Measurements from ENCODE around the gene CYP3A4. TPM values are rescaled to one million over a fixed set of nuclear protein-coding genes. Genes with fewer than 3 reads are reported as not detected.
"Not testable (repeated sequence)": the region's sequence is repeated elsewhere in the genome, so short reads cannot be mapped to it uniquely, and the experiment has no call there.

Gene CYP3A4
- total RNA-seq, 1 donor from 2014 or later, result not detected

DNA sequence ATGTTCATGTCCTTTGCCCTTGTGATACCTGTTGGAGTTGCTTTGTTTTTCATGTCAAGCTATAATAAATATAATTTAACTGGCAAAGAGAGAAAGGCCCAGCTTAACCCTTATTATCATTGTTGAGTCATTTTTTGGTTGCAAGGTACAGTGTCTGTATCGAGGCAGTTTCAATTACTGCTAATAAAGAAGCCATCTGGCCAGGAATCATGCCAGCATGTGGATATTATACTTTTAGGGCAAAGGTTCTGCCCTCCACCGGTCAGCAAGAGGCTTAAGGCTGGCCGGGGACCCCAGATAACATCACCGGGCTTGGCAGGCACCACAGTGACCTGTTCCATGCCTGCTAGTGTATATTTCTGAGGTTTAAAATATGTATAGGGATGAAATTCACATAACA is 9.0 kb upstream of the CYP3A4 start:
- DNase-seq (ENCODE audit: low read depth, low spot score), result no peak

DNA sequence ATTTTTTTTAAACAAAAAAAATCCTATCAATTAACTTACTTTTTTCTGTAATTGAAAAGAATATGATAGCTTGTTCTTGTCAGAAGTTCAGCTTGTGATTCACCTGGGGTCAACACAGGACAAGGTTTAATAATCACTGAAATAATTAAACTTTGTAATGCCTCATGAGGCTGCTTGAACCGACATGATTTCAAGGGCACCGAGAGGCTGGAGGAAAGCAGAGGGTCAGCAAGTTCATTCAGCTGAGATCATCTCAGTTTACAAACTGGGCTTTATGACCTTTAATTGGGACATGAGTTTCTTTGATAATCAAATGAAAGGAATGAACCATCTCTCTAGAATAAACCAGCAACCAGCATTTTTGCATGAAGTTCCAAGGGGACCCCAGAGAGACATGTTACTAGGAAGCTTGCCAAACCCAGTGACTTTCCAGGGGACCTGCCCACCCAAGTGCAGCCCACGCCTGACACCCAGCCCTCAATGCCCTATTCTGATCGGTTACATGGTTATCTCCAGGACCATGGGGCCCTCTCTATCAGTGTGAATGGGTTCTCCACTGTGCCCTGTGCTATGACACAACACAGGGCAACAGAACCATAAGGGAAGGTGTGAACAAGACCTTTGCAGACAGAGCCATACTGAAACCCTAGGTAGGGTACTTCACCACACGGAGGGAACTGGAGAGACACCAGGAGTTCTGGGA is 7.8 kb upstream of the CYP3A4 start:
- DNase-seq (ENCODE audit: low read depth, low spot score), result no peak

DNA sequence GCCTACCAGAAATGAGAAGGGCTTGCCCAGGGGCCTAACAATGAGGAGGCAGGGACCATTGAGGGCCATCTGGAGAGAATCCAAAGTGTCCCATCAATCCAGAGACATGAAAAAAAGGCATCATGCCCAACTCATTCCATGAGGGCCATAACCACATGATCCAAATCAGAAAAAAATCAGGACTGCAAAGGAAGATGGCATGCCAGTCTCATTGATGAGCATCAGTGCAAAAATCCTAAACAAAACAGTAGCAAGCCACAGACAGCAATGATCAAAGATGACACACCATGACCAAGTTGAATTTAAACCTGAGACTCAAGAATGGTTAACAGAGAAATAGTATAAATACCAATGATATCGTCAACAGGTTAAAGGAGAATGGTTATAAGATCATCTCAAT is 7.0 kb upstream of the CYP3A4 start:
- no peak for DNase-seq (ENCODE audit: low read depth, low spot score)

DNA sequence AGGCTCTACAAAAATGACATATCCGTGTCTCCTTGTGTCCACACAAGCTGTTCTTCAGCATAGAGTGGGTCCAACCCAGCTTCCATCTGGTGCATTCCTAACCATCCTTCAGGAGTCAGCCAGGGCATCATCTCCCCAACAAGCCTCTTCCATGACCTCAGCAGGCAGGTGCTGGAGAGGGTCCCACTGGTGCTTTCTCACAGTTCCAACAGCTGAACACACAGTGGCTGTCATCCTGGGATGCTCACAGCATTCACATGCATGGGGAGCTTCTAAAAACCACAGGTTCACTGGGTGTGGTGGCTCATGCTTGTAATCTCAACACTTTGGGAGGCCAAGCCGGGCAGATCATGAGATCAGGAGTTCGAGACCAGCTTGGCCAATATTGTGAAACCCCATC is 6.4 kb upstream of the CYP3A4 start:
- no peak for DNase-seq (ENCODE audit: low read depth, low spot score)

DNA sequence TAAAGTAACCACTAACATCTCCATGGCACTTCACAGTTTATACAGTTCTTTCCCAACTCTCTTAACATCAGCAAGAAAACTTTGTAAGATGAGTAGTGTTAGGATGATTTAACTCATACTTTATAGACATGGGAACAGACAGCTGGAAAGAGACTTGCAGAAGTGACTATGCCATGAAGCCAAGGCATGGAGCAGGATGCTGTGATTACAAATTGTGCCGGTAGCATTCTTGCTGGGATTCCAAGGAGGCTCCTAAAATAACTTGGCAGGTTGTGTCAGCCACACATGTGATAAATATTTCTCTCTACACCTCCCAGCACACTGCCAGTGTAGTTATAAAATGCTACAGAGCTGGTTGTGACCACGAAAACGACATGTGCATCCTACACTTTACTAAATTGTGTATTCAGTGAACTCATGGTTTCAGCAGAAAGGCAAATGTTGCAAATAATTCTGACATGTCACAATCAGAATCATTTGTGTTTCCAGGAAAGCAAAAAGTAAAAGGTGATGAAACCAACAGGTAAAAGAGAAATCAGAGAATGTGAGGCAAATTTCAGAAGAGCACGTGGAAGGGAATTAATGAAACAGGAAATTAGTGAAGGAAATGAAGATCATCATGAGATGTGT is 5.6 kb upstream of the CYP3A4 start:
- no peak for DNase-seq (ENCODE audit: low read depth, low spot score)

DNA sequence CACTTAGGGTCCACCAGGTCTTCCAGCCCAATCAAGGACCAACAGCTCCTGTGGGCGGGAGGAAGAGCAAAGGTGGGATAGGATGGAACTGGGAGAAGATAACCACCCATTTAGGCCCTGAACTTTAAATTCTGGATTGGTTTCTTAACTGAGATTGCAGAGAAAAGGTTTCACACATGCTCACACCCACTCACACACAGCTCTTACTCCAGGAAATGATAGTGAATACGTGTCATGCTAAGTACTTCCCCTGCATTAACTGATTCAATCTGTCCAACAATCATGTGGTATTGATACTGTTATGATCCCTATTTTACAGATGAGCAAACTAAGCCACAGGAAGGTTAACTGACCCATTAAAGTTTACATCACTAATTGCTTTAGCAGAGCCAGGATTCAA is 4.6 kb upstream of the CYP3A4 start:
- no peak for DNase-seq (ENCODE audit: low read depth, low spot score)

DNA sequence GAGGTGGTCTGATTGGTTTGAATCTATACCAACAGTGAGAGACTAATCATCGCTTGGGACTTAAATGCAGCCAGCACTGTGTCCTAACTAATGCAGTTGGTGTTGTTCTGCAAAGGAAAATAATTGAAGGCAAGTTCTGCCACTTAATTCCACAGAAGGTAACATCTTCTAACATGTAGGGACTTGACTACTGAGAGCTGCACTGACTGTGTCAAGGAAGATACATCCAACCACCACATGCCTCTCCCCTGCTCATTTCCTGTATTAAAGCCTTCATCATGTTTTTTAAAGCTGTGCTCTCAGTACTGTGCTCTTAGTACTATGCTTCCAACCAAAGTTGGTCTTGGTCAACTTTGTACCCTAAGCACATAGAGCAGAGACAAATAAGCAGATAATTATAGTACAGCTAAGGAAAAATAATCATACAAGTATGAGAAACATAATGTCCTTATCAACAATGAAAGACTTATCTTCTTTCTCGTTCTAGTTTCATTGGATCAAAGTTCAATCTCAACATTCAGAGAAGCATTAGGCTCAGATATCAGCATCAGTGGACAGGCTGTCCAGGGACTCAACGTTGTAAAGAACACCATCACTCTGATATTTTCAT is 2.8 kb upstream of the CYP3A4 start:
- DNase-seq (ENCODE audit: low read depth, low spot score), result no peak

DNA sequence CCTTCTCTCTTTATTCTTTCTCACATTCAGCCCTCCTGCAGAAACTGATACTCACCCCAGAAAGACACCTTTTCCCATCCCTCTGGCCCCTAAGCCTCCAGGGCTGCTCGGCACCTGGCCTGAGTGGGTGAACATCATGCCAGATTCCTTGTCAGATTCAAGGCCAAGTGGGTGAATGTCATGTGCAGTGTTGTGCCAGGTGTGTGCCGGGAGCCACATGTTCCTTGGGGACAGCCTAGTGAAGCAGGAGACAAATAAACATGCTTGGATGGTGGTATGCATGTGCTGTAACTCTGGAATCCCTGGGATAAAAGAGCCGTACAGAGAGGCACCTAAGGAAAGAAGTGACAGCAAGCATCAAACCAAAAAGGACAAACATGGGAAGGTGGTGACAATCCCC is 1.7 kb upstream of the CYP3A4 start:
- DNase-seq (ENCODE audit: low read depth, low spot score), result not testable (repeated sequence)

DNA sequence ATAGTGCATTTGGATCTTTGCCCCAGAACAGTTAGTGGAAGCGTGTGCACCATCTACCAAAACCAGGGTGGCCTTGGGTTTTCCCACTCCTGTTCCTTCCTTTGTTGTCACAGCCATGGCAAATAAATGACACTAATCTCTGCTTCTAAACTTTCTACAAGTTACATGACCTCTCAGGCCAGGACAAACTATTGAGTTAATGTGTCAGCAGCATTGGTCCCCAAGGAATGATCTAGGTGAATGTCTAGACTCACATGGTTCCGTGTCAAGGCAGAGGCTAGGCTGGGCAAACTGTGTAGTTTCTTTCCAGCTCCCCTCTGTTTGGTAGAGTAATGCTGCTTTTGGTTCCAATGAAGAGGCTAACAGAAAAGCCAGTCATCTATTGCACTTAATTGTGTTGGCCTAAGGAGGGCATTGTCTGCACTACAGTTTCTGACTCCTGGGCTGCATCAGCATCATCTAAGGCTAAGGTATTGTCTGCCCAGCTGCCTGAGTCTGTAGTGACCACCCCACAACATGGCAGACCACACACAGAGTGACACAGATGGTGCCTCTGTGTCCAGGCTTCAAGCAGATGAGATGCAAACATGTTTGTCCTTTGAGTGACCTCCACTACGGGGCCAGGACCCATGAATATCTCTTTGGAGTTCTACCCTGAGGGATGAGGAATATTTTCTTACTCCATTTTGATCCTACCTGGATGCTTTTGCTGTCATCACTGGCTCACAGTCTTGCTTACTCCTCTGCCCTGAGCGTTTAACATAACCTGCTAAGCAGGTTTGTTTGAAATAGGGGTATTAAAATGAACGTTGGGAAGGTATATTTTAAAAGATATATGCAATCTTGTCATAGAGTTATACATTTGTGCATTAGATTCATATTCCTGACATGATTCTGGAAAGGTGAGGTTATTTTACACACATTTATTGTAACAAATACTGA is 1.7 kb downstream of the CYP3A4 start:
- no peak for DNase-seq (ENCODE audit: low read depth, low spot score)

DNA sequence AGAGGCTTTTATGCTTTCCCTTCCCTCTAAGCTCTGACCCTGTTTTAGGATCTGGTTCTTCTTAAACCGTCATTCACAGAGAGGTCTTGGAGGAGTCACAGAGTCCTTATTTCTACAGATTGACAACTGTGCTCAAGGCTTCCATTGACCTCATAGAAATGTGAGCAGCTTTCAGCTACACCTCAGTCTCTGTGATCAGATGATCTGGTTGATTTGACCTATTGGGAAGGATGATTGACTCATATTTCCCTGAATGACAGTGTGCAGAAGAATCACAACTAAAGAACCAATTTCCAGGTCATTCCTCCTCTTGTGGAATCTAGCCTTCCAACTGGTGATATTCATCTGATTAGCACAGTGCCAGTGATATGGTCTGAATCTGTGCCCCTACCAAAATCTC is 3.4 kb downstream of the CYP3A4 start:
- no peak for DNase-seq (ENCODE audit: low read depth, low spot score)

DNA sequence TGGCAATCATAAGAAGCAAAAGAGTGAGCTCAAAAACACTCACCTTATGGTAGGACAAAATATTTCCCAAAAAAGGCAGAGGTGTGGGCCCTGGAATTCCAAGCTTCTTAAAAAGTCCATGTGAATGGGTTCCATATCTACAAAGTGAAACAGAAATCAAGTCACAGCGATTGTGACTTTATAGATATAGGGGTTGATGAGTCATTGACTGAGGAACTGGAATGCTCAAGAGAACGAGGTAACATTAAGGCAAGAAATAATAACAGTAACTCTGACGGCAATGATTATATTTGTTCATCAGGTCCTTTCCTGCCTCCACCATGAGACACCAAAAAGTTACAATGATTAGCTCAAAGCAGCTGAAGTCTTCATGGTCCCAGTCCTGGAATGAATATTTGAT is 4.0 kb downstream of the CYP3A4 start:
- no peak for DNase-seq (ENCODE audit: low read depth, low spot score)

DNA sequence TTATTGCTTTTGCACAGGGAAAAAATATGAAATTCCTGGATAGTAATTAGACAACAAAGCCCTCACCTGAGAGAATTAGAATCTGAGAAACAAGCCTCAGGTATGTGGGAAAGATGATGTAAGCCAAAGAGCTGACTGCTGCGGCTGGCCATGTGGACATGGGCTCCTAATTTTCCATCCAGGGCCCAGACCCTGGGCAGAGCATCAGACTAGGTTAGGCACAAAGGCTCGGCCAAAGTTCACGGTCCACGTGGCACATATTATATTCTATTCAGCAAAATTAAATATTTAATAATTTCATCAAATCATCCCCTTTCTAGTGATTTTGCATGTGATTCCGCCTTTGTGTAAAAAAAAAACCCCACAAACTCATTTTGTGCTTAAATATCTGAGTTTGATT is 5.1 kb downstream of the CYP3A4 start:
- DNase-seq (ENCODE audit: low read depth, low spot score), result no peak

DNA sequence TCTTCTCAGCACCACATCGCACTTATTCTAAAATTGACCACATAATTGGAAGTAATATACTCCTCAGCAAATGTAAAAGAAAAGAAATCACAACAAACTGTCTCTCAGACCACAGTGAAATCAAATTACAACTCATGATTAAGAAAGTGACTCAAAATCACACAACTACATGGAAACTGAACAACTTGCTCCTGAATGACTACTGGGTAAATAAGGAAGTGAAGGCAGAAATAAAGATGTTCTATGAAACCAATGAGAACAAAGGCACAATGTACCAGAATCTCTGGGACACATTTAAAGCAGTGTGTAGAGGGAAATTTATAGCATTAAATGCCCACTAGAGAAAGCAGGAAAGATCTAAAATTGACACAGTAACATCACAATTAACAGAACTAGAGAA is 10.6 kb downstream of the CYP3A4 start:
- not testable (repeated sequence) for DNase-seq (ENCODE audit: low read depth, low spot score)

DNA sequence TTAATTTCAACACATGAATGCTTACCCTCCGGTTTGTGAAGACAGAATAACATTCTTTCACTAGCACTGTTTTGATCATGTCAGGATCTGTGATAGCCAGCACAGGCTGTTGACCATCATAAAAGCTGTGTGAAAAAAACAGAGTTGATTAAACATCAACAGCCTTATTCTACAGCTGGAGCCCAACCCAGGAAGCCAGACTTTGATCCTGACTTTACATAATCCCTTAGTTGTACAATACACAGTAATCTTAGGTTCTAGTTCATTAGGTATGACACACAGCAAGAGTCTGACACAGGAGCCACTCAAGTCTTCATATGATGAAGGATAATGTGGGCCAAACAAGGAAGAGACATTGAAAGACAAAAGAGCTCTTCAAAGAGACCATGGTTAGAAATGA is 11.4 kb downstream of the CYP3A4 start:
- DNase-seq (ENCODE audit: low read depth, low spot score), result no peak

DNA sequence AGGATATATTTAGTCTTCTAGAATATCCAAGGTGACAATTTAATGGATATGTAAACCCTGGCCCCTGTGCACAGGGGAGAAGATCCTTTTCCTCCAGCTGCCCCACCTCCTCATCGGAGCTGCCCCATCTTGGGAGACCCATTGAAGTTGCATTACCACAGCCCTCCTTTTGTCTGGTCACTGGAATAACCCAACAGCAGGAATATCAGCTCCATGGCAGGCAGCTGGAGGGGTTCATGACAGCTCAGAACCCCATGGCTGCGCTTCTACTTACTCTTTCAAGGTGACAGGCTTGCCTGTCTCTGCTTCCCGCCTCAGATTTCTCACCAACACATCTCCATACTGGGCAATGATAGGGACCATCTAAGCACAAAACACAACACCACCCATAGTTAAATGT is 14.5 kb downstream of the CYP3A4 start:
- not testable (repeated sequence) for DNase-seq (ENCODE audit: low read depth, low spot score)

DNA sequence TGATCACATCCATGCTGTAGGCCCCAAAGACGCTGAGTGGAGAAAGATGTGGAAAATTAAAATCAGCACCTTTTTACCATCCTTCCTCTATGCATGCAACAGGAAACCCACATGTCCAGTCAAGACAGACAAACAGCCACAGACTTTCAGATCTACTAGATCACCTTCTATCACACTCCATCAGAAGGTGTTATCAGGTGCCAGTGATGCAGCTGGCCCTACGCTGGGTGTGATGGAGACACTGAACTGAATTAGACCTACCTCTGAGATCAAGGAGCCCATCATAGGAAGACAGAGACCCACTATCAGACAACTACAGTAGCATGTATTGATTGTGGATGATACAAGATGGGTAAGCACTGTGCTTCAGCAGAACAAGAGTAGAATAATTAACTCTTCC is 15.5 kb downstream of the CYP3A4 start:
- no peak for DNase-seq (ENCODE audit: low read depth, low spot score)

DNA sequence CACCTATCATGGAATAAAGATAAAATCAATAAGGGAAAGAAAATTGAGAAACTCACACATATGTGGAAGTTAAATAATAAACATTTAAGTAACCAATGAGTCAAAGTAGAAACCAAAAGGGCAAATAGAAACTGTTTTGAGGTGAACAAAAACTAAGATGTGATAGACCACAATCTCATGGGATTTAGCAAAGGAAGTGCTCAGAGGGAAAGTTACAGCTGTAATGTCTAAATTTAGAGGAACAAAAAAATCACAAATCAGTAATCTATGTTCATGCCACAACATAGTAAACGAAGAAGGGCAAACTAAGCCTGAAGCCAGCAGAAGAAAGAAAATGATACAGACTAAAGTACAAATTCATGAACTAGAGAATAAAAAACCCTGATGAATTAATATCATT is 16.3 kb downstream of the CYP3A4 start:
- no peak for DNase-seq (ENCODE audit: low read depth, low spot score)

DNA sequence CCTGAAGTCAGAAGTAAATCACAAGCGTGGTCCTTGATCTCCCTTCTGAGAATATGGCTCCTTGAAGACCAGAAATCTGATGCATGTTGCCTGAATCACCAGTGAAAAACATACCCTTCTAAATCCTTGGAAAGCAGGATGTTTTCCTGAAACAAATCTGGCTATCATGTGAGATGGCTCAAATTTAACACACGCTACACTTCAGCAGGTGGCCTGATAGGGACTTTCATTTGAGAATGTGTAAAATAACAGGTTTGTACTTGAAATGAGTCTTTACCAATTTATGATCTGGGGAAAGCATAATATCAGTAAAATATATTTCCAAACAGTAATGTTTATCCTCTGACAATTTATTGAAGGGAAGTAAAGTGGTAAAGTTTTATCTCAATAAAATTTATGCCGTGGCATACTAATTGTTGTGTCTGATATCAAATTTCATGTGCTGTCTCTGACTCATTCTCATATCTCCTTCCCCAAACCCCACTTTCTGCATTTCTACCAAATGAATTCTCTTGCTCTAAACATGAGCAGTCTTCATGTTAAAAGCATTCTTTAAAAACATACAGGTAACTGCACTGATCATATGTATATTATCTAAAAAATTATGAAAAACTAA is 17.4 kb downstream of the CYP3A4 start:
- no peak for DNase-seq (ENCODE audit: low read depth, low spot score)

DNA sequence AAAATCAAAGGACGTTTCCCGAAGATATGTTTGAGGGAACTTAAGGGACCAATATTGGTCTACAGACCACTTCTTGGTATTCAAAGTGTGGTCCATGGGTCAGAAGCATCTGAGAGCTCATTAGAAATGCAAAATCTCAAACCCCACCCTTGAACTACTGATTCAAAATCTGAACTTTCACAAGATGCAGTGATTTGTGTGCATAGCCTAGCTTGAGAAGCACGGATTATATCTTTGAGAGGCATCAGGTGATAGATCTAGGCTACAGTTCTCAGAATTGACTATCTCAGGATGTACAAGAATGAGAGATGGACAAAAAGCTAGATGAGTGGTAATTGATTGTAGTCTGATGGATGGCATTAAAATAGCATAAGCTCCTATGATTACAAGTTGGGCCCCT is 19.5 kb downstream of the CYP3A4 start:
- no peak for DNase-seq (ENCODE audit: low read depth, low spot score)

DNA sequence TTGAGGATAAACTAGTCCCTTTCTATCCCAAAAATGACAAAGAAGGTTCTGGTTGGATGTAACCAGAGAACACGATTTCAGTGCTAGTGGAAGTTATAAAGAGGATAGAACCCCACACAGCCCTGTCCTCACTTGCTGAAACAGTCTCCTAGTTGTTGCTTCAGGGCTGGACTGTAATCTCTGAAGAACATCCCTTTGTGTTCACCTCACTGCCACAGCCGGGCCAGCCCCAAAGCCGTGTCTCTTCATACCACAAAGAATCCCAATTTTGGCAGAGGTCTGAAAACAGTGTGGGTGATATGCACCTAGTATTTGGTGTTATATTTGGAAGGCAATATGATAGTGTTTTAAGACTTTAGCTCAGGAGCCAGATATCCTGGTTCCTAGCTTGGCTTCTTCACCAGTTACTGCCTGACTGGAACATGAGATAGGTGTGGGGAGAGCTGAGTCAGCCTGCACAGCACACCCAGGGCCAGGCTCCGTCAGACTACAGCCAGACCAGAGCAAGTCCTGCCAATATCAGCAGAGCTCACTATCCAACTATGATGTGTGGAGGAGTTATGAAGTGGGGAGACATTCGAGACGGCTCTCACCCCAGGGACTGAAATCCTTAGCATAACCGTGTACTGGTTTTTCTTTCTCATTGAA is 21.2 kb downstream of the CYP3A4 start:
- DNase-seq (ENCODE audit: low read depth, low spot score), result no peak

DNA sequence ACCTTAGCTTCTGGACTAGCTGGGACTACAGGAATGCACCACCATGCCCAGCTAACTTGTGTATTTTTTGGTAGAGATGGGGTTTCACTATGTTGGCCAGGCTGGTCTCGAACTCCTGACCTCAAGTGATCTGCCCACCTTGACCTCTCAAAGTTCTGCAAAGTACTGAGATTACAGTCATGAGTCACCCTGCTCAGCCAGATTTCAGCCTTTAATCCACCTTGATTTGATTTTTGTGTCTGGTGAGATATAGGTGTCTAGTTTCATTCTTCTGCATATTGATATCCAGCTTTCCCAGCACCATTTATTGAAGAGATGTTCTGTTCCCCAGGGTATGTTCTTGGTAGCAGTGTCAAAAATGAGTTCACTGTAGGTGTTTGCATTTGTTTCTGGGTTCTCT is 28.9 kb downstream of the CYP3A4 start:
- DNase-seq (ENCODE audit: low read depth, low spot score), result no peak
